CD4-positive, alpha-beta T cell treated with Interleukin-10 for 1 hour (primary cell): ENCODE measurements around the gene MAGI2.
"Not testable (repeated sequence)": the region's sequence is repeated elsewhere in the genome, so short reads cannot be mapped to it uniquely, and the experiment has no call there.

Experiments used
- DNase-seq: peaks from one replicate; pipeline ENCODE4 v3.0.0-alpha.2; 2020

The MAGI2 gene

DNA sequence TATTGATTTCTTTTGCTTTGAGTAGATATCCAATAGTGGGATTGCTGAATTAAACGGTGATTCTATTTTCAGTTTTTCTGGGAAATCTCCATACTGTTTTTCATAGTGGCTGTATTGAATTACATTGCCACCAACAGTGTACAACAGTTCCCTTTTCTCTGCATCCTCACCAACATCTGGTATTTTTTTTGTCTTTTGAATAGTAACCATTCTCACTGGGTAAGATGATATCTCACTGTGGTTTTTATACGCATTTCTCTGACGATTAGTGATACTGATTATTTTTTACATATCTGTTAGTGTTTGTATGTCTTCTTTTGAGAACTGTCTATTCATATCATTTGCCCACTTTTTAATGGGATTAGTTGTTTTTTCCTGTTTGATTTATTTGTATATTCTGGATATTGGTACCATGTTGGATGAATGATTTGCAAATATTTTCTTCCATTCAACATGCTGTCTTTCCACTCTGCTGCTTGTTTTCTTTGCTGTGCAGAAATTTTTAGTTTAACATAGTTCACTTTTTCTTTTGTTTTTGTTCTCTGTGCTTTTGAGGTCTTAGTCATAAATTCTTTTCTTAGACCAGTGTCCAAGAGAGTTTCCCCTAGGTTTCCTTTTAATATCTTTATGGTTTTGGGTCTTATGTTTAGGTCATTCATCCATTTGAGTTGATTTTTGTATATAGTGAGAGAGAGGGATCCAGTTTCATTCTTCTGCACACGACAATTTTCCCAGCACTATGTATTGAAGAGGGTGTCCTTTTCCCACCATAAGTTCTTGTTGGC, 1070.2 kb downstream of the MAGI2 start:
- DNase-seq, result no peak

DNA sequence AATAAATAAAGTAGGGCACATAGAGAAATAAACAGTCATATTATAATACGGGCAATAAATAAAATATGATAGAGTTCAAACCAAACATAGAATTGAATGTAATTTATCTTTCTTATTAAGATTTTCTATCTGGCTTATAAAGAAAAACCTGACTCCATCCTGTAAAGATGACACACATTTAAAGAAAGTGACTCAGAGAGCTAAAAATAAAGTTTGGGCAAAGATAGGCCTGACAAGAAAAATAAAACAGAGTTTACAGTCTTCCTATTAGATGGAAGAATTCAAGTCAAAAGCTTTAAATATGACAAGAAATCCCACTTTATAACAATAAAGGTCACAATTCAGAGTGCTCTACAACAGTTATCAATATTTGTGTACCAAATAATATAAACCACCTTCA, 1074.3 kb downstream of the MAGI2 start:
- DNase-seq, result no peak

DNA sequence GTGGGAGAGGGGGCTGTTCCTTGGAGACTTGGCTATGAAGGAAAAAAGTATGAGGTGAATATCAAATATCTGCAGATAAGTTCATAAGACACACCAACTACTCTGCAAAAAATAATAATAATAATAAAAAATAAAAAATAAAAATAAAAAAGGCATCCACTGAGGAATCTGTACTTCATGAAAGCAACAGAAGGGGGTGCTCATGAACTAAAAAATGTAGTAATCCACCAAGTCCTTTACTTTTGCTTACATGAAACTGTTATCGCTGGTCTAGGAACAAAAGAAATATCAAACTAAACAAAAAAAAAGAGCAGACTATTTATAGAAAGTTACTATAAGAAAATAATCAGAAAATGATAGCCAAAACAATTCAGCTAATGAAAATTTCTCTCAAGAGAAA, 1075.9 kb downstream of the MAGI2 start:
- no peak for DNase-seq

DNA sequence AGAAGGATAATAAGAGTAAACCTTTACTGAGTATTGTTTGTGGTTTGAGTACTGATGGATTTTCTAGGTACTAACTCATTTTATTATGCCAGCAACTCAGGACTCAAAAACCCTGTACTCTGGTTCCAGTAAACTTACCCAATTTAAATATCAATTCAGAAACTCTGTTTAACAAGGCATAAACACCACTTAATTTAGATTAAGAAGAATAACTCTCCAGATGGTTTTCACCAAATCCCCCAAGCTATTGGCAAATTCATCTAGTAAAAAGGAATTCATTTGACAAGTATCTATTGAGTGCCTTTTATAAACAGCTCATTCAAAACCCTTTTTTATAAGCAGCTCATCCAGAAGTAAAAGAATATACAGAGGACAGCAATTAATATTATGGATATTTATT, 1082.5 kb downstream of the MAGI2 start:
- DNase-seq, result no peak

DNA sequence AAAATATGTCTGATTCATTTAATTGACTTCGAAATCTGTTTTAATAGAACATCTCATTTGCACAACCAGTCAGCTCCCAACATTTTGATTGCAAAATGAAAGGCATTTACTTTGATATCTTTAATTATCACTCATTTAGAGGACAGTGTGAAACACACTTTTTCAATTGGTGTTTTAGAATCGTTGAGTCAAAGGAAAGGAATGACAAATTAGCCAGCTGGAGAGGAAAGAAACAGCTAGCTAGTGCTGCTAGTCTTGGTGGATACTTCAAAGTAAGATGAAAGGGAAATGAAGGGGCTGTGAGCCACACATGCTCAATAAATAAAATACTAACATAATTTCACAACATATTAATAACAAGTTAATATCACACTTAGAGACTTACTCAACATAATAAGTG, 1084.7 kb downstream of the MAGI2 start:
- DNase-seq, result no peak

DNA sequence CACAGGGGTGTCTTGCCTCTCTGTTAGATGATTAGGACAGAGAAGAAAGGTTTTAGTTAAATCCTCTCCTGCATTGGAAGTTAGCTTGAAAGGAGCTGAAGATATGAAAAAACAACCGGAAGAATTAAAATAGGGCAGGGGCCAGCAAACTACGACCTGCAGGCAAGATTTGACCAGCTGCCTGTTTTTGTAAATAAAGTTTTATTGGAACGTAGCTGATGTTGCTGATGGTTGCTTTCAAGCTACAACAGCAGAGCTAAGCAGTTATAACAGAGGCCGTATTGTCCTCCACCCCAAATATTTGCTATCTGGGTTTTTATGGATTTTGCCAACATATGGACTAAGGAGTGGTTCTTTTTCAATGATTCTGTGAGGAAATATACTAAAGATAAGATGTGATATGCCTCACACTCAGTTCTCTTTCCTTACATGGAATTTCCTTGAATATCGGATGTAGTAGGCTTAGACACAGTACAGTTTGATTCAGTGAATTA, 1086.1 kb downstream of the MAGI2 start:
- no peak for DNase-seq

DNA sequence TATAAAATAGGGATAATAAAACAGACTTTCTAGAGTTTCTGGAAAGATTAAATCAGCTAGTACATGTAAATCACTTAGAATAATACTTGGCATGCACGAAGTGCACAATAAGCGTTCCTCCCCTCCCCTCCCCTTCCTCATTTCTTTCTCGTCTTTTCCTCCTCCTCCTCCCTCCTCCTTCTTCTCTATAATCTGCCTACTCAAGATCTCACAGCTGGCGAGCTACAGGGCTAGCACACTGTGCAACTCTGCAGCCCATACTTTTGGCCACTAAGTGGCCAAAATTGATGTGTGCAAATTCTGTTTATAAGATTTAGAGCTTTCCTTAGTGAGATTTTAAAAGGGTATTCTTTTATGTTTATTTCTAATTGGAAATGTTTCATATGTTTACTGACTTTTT, 1089.6 kb downstream of the MAGI2 start:
- no peak for DNase-seq

DNA sequence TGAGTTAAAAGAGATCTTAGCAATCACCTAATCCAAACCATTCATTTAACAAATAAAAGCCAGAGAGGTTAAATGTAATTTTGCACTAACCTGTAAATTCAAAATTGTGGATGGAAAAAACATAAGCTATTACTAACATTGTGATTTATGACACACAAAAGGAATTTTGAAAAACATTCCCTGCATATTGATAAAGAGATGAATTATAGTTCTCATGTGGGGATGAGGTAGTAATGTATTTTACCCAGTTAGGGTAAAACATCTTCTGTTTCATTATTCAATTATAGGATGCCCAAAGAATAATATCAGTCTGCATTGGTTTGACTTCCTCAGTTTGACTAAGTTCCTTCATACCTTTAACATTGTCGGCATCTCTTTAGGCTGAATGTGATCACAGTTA, 1093.6 kb downstream of the MAGI2 start:
- no peak for DNase-seq

DNA sequence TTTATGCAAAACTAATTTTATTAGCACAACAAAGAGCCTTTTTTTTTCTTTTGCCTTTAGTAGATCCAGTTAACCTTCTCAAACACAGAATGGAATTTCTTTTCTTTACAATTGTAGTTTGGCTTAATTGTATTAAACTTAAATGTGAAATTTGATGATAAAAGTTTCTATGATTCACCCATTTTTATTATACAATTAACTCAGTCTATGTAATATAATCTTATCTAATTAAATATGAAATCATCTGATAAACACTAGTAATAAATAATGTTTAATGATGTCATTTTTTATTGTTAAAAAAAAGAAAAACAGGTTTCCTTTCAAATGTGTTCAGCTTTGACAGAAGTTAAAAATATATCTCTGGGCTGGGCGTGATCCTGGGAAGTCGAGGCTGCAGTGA, 1095.8 kb downstream of the MAGI2 start:
- DNase-seq, result no peak

DNA sequence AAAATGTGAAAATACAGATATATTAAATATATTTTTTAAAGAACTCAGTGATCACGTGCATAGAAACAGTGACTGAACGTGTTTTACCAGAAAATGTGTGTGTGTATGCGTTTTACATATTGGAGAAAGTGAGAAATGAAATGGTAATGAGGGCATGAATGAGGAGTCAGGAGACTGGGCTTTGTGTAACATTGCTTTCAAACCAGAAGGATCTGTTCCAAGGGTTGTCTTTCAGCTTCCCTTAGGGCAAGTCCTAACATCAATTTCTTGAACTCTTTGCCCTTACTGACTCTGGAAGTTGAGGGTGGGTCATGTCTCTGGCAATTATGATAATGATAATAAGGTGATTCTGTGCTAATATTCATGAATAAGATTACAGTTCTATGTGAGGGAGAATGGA, 1097.6 kb downstream of the MAGI2 start:
- no peak for DNase-seq

DNA sequence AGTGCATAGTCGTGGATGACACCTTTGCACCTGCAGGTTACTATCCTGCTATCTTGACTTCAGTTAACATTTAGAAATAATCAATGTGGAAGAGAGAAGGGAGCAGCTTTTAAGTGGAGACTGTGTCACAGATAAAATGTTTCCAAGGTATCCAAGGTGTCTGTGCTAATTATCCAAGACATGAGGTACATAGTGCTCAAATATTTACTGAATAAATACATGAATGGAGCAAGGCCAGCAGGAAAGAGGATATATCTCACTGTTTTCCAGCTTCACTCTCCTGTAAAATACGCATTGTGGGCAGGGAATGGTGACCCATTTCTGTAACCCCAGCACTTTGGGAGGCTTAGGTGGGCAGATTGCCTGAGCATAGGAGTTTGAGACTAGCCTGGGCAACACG, 1102.5 kb downstream of the MAGI2 start:
- DNase-seq, result no peak

DNA sequence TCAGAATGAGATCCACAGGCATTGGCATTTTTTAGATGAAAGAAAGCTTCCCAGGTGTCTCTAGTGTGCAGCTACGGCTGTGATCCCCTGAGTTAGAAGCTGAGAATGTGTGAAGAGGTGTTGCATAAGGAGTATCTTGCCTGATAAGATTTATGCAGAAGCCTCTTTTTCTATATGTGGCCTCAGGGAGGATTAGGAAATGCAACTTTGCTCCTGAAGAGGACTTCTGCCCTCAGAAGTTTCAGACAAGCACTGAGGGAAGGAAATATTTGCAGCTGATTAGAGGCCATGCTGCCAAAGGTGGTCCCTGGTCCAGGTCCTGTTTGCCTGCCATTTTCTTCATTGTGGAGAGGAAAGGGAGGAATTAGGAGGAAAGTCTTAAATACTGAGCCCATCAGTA, 1103.1 kb downstream of the MAGI2 start:
- DNase-seq, result no peak

DNA sequence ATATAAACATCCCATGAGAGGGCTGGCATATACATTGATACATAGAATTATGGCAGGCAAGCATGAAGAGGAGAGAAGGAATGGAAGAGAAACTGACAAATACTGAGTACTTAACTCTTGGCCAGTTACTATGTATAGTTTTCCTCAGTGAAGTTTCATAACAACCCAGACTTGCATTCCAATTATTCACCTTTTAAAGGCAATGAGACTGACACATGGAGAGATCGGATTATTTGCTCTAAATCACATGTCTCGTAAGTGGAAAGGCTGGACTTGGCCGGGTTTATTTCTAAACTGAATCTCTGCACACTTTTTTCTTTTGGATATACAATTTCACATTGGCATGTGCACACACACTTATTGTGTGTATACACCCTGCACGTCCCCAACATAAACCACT, 1106.6 kb downstream of the MAGI2 start:
- no peak for DNase-seq

DNA sequence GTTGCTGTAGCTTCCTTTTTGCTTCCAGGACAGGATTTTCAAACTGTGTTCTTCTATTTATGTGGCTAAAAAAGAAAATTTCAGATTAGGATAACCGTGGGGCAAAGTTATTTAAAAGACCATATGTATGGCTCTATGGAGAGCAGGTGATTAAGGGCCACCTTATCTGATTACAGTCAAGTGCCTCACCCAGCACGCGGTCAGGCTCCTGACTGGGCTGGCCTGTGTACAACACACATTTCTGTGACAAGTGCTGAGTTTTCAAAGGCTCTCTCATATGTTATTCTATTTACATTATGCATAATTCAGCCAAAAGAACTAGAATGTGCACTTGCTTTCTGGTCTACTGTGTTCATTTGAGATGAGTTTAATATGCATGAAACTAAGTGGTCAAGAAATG, 1107.5 kb downstream of the MAGI2 start:
- DNase-seq, result no peak

DNA sequence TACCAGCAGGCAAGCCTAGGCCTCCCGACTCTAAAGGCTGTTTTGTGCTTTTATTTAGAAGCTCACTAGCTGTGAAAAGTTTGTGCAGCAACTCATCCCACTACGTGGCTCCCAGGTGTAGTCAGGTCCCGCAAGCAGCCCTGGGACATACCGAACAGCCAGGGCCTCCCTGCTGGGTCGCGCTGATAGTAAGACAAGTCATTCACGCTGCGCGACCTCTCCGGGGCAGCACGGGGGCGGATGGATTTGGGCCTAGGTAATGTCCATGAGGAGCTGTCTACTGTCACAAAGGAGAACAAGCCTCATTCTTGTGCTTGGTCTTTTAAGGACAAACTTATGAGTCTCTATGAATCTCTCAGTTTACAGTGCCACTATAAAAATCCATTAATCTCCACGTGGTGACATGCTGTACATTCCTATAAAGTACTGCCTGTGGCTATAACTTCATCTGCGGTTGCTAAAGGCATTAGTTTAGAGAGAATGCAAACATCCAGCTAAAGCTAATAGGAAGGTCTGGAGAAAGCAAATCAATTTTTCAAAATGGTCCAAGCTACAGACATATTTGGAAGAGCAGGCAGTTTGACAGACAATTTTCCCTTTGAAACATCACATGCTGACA, 1108.1 kb downstream of the MAGI2 start:
- DNase-seq, result no peak

DNA sequence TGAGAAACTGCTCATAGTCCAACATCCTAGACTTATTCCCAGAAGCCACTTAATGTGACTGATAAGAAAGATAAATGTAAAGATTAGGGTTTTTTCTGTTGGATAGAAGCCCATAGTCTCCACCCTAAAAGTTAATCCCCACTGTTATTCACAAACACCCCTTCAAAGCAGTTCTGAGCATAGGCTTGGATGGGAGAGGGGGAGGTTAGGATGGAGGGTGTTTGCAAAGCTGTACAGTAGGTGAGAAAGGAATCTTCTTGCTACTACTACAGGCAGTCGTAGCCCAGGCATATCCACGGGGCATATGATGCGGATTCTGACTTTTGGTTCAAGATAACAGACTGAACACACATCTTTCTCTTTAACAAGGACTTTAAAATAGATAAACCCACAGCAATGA, 1119.0 kb downstream of the MAGI2 start:
- no peak for DNase-seq

DNA sequence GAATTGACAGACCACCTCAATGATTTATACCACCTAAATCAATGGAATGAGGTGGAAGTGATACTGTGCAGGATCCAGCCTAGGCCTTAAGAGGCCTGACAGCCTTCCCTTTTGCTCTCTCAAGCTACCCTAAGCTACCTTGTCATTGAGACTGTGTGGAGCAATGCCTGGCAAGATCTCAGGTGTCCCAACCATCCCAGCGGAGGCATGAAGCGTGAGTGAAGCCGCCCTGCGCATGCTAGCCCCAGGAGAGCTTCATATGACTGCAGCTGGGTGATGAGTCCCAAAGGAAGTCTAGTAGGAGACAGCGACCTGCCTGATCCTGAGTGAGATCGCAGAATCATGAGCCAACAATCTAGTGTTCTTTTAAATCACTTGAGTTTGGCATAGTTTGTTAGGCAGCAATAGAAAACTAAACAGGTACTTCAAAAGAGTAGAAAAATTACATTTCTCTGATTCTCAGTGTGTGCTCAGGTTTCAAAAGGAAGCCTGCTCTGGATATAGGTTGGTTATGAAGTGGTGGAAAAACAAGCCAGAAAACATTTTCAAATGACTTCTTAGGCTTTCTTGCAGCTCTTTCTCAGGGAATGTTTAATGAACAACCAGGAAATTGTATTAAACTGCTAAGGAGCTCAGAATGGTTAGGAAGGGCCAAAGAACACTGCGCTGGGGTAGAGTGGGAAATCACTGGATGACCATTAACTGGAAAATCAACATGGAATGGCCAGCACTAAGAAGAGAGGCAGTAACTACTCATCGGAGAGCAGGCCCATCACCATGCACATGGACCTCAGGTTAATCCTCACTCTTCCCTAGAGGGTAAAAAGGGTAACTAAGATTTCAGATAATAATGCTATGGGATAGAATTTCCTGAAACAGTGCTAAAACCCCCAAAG, 1119.7 kb downstream of the MAGI2 start:
- DNase-seq, result no peak

DNA sequence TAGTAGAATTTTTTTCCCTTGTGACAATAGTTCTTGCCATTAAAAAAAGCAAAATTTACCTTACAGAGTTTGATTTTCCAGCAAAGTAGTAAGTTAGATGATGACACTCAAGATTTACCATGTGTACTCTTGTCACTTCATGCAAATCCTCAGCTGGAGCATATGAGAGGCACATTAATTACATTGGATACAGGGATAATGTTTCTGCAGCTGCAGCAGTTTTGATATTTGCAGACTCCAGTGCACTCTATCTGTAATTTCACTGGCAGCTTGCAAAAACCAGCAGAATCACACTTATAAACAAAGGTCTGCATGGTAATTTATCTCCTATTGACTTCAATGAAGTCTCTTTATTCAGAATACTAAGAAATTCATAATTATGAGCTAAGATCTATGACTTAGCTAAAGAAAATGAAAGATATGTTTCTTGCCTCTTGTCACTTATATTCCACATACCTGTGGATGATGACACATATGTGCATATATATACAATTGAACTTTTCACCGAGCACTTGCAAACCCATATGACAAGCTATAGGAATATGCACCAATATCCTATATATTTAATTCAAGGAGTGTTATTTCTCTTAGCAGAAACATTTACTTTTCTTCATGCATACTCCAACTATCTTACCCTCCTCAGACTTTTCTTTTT, 1124.3 kb downstream of the MAGI2 start:
- DNase-seq, result no peak

DNA sequence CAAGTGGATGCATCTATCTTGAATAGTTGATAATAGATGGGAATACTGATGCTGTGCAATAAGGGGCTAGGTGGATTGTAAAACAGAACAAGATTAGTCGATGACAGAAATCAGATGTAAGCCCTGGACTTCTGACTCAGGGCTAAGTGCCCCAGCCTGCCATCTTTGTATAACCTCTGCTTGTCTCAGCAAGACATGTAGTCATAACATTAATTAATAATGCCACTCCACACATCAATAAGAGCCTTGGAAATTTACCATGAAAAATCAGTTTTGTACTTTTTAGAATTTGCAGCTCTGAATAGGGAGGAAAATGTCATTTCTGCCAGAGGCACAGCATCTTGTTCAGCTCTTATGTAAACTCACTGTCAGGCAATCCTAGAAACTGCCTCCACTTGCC, 1125.7 kb downstream of the MAGI2 start:
- no peak for DNase-seq

DNA sequence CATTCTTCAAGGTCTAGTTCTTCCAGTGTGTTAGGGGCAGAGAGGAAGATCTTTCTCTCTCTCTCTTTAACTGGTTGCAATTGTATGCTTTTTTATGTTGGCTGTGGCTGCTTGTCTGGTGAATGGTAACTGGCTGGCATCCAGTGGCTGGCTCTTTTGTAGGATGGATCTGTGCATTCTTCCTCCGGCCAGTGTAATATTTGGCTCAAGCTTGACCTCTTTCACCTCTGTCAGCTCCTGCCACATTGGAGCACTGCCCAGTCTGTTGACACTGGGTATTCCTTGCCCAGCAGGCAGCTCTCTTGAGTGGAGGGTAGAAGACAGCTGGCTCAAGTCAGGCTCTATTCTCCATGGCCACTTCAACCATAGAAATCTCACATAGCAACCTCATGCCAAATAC, 1126.6 kb downstream of the MAGI2 start:
- no peak for DNase-seq

DNA sequence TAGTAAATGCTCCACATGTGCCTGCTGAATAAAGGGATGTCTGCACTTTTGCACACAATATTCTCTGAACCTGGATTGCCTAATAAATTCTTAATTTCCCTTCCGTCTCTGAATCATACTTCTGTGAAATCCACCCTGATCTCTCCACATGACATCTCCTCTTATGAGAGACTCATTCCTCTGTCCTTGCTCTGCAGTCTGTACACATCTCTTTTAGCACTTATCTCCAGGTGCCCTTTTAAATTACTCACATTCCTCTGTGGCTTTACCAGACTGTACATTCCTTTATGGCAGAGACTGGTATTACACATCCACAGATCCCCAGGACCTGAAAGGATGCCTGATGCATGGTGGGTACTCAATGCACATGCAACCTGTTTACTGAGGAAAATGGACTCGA, 1127.3 kb downstream of the MAGI2 start:
- no peak for DNase-seq

DNA sequence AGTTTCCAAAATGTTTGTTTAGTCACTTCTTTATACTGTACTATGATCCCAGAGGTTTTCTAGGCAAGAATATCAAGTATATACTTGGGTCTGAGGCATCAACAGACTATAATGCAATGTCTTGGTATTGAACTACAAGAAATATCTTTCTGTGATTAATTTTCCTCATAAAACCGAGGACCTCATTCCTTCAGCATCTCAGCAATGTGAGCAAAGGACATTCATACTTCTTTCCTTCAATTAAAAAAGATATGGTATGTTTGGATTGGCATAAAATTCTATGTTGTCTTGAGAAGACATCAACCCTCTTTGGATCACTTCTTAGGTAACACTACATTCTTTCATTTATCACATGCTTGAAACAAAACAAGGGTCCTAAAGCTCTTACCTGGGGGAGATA, 1130.3 kb downstream of the MAGI2 start:
- no peak for DNase-seq

DNA sequence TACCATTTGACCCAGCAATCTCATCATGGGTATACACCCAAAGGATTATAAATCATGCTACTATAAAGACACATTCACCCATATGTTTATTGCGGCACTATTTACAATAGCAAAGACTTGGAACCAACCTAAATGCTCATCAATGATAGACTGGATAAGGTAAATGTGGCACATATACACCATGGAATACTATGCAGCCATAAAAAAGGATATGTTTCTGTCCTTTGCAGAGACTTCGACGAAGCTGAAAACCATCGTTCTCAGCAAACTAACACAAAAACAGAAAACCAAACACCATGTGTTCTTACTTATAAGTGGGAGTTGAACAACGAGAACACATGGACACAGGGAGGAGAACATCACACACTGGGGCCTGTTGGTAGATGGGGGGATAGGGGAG, 1131.2 kb downstream of the MAGI2 start:
- not testable (repeated sequence) for DNase-seq
